HG03280 (cell line): Measurements from ENCODE around the gene FBRS.

ENCODE experiments used
- ATAC-seq: cut with Tn5 transposase; IDR thresholded peaks from one replicate; pipeline ENCODE4 v1.9.1; 2021; ENCODE audit warnings: mild to moderate bottlenecking, moderate library complexity; ENCODE audit not compliant: unreplicated experiment

Gene FBRS

GRCh38 chr16:30641378-30641982 lies 16.8 kb upstream of the FBRS start:
- ATAC-seq = no peak

GRCh38 chr16:30644334-30644830 lies 13.8 kb upstream of the FBRS start:
- no peak for ATAC-seq

- ATAC-seq = no peak
Measured at GRCh38 chr16:30645727-30646126, 12.5 kb upstream of the FBRS start.

- ATAC-seq = no peak
Measured at GRCh38 chr16:30647274-30647571, 11.0 kb upstream of the FBRS start.

- ATAC-seq = no peak
Measured at GRCh38 chr16:30649725-30650368, 8.4 kb upstream of the FBRS start.

- ATAC-seq = peak; percentile 63
Measured at GRCh38 chr16:30650369-30651123, 7.7 kb upstream of the FBRS start, which contains the start of gene PRR14. Gene PRR14, plus strand, starts transcription at chr16:30650960. Its CDS starts 686 bp downstream, at chr16:30651646.

GRCh38 chr16:30651124-30652004 lies 6.9 kb upstream of the FBRS start:
- ATAC-seq = peak; percentile 59

GRCh38 chr16:30652005-30652296 lies 6.3 kb upstream of the FBRS start:
- ATAC-seq = no peak

- ATAC-seq = no peak
Measured at GRCh38 chr16:30652718-30653117, 5.5 kb upstream of the FBRS start.

- ATAC-seq = no peak
Measured at GRCh38 chr16:30654856-30655255, 3.4 kb upstream of the FBRS start.

- ATAC-seq = no peak
Measured at GRCh38 chr16:30655815-30656347, 2.4 kb upstream of the FBRS start.

GRCh38 chr16:30656388-30656787 lies 1.8 kb upstream of the FBRS start:
- ATAC-seq = no peak

- ATAC-seq = no peak
Measured at GRCh38 chr16:30656974-30657865, 1.0 kb upstream of the FBRS start.

GRCh38 chr16:30658731-30659506 lies 688 bp downstream of the FBRS start:
- ATAC-seq = peak; percentile 30

- ATAC-seq = no peak
Measured at GRCh38 chr16:30659507-30660423, 1.5 kb downstream of the FBRS start.

GRCh38 chr16:30660424-30661261 lies 2.4 kb downstream of the FBRS start:
- ATAC-seq = no peak

GRCh38 chr16:30662449-30662848 lies 4.2 kb downstream of the FBRS start:
- ATAC-seq = no peak
